Midbrain (tissue), 1 donor: Measurements from ENCODE around the gene SPRR5.

ENCODE experiments used
- DNase-seq: peaks from one replicate; lab custom pipeline; 2025; lab: John Stamatoyannopoulos, UW

Gene SPRR5

DNA sequence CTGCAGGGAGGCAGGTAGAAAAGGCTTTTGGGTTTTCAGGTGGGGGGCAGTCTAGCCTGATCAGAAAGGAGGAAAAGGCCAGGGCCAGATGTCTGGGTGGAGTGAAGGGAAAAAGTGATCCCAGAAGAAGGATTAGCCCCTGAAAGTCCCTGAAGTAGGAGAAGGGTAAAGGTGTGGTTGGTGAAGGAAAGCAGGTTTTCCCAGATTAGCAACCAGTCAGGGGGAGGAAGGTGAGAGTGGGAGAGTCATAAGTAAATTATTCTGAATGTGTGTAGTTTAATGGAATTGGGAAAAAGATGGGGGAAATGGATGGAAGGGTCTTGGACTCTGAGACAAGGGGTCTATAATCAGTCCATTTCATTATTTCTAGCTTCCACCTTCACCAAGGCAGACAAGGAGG, 36.2 kb downstream of the SPRR5 start:
- no peak for DNase-seq

GRCh38 chr1:152983743-152984142, 36.7 kb downstream of the SPRR5 start, which contains the start of gene SPRR1A:
TSS of gene SPRR1A (plus strand) at chr1:152984081. CDS start at chr1:152985231, 1,150 bp downstream.
- no peak for DNase-seq

DNA sequence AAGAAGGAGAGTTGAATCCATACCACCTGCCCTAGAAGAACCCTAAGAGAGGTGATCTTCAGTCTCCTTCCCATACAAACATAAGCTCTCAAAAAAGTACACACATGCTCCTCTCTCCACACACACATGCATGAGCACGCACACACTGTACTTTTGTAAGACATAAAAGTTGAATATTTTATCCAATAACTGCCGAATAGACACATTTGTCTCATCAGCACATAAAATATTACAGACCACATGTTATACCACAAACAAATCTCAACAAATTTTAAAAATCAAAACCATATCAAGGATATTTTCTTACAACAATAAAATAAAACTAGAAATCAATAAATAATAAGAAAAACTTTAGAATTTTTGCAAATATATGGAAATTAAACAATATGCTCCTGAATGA, 39.6 kb downstream of the SPRR5 start:
- DNase-seq: no peak

- no peak for DNase-seq
Observed at GRCh38 chr1:152993186-152993585, 46.2 kb downstream of the SPRR5 start.

DNA sequence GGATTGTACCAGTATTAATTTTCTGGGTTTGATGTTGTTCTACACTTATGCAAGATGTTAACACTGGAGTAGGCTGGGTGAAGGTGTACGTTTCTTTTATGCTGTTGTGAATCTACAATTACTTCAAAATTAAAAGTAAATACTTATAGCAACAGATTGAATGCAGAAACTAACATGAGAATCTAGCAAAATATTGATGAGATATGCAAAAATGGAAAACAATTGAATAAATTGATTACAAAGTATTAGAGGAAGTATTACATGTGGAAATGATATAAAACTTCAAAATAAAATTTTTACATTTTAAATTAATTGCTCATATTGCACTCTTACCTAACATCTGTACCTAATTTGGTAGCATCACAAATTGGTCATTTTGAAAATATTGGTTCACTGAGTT, 48.8 kb downstream of the SPRR5 start:
- DNase-seq: no peak

- peak; percentile 44 for DNase-seq
Observed at GRCh38 chr1:152996633-152997400, 49.8 kb downstream of the SPRR5 start.

GRCh38 chr1:152997901-152998300, 50.9 kb downstream of the SPRR5 start:
- no peak for DNase-seq

GRCh38 chr1:152998476-152998875, 51.5 kb downstream of the SPRR5 start:
- DNase-seq: no peak
